Measurements from ENCODE around the gene AMPD1. TPM values are rescaled to one million over a fixed set of nuclear protein-coding genes. Genes with fewer than 3 reads are reported as not detected.

The AMPD1 gene
- polyA plus RNA-seq, 1 of the 3 experiments (the other 2 are of a cell fraction), result not detected

DNA sequence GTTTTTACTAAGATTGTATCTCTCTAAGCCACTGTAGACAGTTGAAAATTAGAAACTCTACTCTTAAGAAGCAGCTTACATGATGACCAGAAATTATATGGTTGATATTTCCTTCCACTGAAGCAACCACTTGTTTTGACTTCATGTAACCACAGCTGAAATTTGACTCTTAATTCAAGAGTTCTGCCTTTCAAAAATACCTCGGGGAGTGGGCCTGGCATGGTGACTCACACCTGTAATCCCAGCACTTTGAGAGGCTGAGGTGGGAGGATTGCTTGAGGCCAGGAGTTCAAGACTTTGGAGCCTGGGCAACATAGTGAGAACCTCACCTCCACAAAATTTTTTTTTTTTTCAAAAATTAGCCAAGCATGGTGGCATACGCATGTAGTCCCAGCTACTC lies 4.3 kb downstream of the AMPD1 start:
- WGBS (ENCODE audit: low lambda C conversion rate), result 42% methylated on average over 2 of the region's 2 CpGs
- ChIA-PET CTCF (interaction anchor here (0.7 kb wide), 1 partner anchor 637 kb away, joined by 3 read pairs; no protein-coding TSS in a partner anchor), POLR2A (no interaction called here)
- Histone ChIP-seq H3K27ac (ENCODE audit: low read depth in 2 of 2, low read length in 1 of 2) (no peak overlapping the region), H2AFZ (ENCODE audit: low read depth) (no peak overlapping the region), H3K79me2 (ENCODE audit: insufficient read depth) (no peaks in the 10 kb centered on the region), H3K27me3 (ENCODE audit: insufficient read depth) (peaks cover 25% of the 10 kb centered on the region; the same call in 1 of the 2 replicates), H3K4me1 (ENCODE audit: control insufficient read depth in 1 of 2, insufficient read depth in 2 of 2, low read depth in 1 of 2, low read length in 1 of 2) (no peaks in the 10 kb centered on the region), H3K4me2 (no peak overlapping the region), H3K36me3 (replicated peaks in 1 of 2; ENCODE audit: control insufficient read depth in 1 of 2, insufficient read depth in 2 of 2, low read length in 1 of 2) (no peaks in the 10 kb centered on the region), H3K9me3 (no peaks in the 10 kb centered on the region), H3K9me2 (no peaks in the 10 kb centered on the region), H3K9ac (no peak overlapping the region), H3F3A (replicated peaks; ENCODE audit: insufficient read depth) (no peaks in the 10 kb centered on the region), H4K20me1 (ENCODE audit: insufficient read depth) (no peaks in the 10 kb centered on the region), H3K4me3 (ENCODE audit: low read depth in 2 of 2, low read length in 1 of 2) (no peak overlapping the region)
- DNase-seq, result no peak
- TF ChIP-seq TCF12 (IDR thresholded peaks at IDR 0.05) (no peak), FOSL2 (IDR thresholded peaks at IDR 0.05; ENCODE audit: borderline replicate concordance, low read depth) (no peak), SMC3 (IDR thresholded peaks at IDR 0.05; ENCODE audit: low read depth, low read length) (no peak), FOXM1 (IDR thresholded peaks at IDR 0.05; ENCODE audit: low read depth) (no peak), JUND (IDR thresholded peaks at IDR 0.05) (no peak), RAD21 (IDR thresholded peaks at IDR 0.05; ENCODE audit: low read length) (no peak), SIN3A (IDR thresholded peaks at IDR 0.05; ENCODE audit: borderline replicate concordance, low read depth, low read length) (no peak), ELF1 (IDR thresholded peaks at IDR 0.05) (no peak), EZH2phosphoT487 (IDR thresholded peaks at IDR 0.05; ENCODE audit: borderline replicate concordance, low read depth) (no peak), MXI1 (IDR thresholded peaks at IDR 0.05; ENCODE audit: low read depth, low read length) (no peak), GABPA (IDR thresholded peaks at IDR 0.05; ENCODE audit: low read depth) (no peak)
- TF ChIP-seq, protein P1, sequence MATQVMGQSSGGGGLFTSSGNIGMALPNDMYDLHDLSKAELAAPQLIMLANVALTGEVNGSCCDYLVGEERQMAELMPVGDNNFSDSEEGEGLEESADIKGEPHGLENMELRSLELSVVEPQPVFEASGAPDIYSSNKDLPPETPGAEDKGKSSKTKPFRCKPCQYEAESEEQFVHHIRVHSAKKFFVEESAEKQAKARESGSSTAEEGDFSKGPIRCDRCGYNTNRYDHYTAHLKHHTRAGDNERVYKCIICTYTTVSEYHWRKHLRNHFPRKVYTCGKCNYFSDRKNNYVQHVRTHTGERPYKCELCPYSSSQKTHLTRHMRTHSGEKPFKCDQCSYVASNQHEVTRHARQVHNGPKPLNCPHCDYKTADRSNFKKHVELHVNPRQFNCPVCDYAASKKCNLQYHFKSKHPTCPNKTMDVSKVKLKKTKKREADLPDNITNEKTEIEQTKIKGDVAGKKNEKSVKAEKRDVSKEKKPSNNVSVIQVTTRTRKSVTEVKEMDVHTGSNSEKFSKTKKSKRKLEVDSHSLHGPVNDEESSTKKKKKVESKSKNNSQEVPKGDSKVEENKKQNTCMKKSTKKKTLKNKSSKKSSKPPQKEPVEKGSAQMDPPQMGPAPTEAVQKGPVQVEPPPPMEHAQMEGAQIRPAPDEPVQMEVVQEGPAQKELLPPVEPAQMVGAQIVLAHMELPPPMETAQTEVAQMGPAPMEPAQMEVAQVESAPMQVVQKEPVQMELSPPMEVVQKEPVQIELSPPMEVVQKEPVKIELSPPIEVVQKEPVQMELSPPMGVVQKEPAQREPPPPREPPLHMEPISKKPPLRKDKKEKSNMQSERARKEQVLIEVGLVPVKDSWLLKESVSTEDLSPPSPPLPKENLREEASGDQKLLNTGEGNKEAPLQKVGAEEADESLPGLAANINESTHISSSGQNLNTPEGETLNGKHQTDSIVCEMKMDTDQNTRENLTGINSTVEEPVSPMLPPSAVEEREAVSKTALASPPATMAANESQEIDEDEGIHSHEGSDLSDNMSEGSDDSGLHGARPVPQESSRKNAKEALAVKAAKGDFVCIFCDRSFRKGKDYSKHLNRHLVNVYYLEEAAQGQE (IDR thresholded peaks at IDR 0.05; ENCODE audit: low read depth, low read length), result no peak

DNA sequence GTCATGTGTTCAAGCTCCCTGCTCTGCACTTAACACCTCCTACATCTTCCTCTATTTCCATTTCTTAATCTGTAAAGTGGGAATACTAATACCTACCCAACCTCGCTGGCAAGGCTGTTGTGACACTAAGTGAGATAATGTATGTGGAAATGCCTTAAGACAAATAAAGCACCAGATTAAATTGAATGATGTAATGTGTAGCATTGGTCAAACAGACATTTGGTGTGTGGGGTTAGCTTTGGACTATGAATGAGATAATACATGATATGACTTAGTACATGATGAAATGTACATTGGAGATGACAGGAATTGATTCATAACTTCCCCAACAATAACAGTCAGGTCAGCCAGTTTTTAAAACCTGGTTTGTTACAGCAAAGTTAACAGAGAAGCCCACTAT lies 5.2 kb downstream of the AMPD1 start:
- Histone ChIP-seq H2AFZ (ENCODE audit: low read depth) (peak overlapping the region; percentile 22; the same call in 1 of the 2 replicates), H3F3A (replicated peaks; ENCODE audit: insufficient read depth) (no peaks in the 10 kb centered on the region), H3K27ac (ENCODE audit: low read depth in 2 of 2, low read length in 1 of 2) (no peak overlapping the region), H3K4me1 (ENCODE audit: control insufficient read depth in 1 of 2, insufficient read depth in 2 of 2, low read depth in 1 of 2, low read length in 1 of 2) (no peaks in the 10 kb centered on the region), H3K79me2 (ENCODE audit: insufficient read depth) (no peaks in the 10 kb centered on the region), H3K27me3 (ENCODE audit: insufficient read depth) (peaks cover 31% of the 10 kb centered on the region; the same call in 1 of the 2 replicates), H3K4me3 (ENCODE audit: low read depth in 2 of 2, low read length in 1 of 2) (no peak overlapping the region), H3K9me2 (no peaks in the 10 kb centered on the region), H3K9me3 (no peaks in the 10 kb centered on the region), H3K36me3 (replicated peaks in 1 of 2; ENCODE audit: control insufficient read depth in 1 of 2, insufficient read depth in 2 of 2, low read length in 1 of 2) (no peaks in the 10 kb centered on the region), H4K20me1 (ENCODE audit: insufficient read depth) (no peaks in the 10 kb centered on the region), H3K9ac (no peak overlapping the region), H3K4me2 (no peak overlapping the region)
- WGBS (ENCODE audit: low lambda C conversion rate), result 0% methylated on average over 1 of the region's 1 CpG
- DNase-seq, result no peak
- POLR2A ChIA-PET, result no interaction called here
- CTCF ChIA-PET, result interaction anchor here (0.9 to 1.3 kb wide), 2 partner anchors 14 to 18 kb away, joined by 4 read pairs; no protein-coding TSS in a partner anchor
- TF ChIP-seq, protein P2, sequence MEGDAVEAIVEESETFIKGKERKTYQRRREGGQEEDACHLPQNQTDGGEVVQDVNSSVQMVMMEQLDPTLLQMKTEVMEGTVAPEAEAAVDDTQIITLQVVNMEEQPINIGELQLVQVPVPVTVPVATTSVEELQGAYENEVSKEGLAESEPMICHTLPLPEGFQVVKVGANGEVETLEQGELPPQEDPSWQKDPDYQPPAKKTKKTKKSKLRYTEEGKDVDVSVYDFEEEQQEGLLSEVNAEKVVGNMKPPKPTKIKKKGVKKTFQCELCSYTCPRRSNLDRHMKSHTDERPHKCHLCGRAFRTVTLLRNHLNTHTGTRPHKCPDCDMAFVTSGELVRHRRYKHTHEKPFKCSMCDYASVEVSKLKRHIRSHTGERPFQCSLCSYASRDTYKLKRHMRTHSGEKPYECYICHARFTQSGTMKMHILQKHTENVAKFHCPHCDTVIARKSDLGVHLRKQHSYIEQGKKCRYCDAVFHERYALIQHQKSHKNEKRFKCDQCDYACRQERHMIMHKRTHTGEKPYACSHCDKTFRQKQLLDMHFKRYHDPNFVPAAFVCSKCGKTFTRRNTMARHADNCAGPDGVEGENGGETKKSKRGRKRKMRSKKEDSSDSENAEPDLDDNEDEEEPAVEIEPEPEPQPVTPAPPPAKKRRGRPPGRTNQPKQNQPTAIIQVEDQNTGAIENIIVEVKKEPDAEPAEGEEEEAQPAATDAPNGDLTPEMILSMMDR (IDR thresholded peaks at IDR 0.05), result no peak
- TF ChIP-seq NFIC (IDR thresholded peaks at IDR 0.05; ENCODE audit: borderline replicate concordance) (no peak), RCOR1 (IDR thresholded peaks at IDR 0.05; ENCODE audit: low read length) (no peak), RAD21 (IDR thresholded peaks at IDR 0.05; ENCODE audit: low read length) (no peak), RFX5 (IDR thresholded peaks at IDR 0.05; ENCODE audit: low read length) (no peak), EP300 (IDR thresholded peaks at IDR 0.05; ENCODE audit: borderline replicate concordance in 1 of 2, low read depth in 1 of 2, low read length in 1 of 2) (no peak), RXRA (IDR thresholded peaks at IDR 0.05; ENCODE audit: borderline replicate concordance, low read depth) (no peak), GABPA (IDR thresholded peaks at IDR 0.05; ENCODE audit: low read depth) (no peak)
- TF ChIP-seq, protein P3, sequence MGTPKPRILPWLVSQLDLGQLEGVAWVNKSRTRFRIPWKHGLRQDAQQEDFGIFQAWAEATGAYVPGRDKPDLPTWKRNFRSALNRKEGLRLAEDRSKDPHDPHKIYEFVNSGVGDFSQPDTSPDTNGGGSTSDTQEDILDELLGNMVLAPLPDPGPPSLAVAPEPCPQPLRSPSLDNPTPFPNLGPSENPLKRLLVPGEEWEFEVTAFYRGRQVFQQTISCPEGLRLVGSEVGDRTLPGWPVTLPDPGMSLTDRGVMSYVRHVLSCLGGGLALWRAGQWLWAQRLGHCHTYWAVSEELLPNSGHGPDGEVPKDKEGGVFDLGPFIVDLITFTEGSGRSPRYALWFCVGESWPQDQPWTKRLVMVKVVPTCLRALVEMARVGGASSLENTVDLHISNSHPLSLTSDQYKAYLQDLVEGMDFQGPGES (IDR thresholded peaks at IDR 0.05; ENCODE audit: low read depth, low read length), result no peak
- TF ChIP-seq, protein P1 (IDR thresholded peaks at IDR 0.05; ENCODE audit: low read depth, low read length), result no peak
